ENCODE data around the gene MEA1.
A peak's percentile ranks its signal among the peaks of the same experiment; 100 is the strongest.

MEA1 gene

DNA sequence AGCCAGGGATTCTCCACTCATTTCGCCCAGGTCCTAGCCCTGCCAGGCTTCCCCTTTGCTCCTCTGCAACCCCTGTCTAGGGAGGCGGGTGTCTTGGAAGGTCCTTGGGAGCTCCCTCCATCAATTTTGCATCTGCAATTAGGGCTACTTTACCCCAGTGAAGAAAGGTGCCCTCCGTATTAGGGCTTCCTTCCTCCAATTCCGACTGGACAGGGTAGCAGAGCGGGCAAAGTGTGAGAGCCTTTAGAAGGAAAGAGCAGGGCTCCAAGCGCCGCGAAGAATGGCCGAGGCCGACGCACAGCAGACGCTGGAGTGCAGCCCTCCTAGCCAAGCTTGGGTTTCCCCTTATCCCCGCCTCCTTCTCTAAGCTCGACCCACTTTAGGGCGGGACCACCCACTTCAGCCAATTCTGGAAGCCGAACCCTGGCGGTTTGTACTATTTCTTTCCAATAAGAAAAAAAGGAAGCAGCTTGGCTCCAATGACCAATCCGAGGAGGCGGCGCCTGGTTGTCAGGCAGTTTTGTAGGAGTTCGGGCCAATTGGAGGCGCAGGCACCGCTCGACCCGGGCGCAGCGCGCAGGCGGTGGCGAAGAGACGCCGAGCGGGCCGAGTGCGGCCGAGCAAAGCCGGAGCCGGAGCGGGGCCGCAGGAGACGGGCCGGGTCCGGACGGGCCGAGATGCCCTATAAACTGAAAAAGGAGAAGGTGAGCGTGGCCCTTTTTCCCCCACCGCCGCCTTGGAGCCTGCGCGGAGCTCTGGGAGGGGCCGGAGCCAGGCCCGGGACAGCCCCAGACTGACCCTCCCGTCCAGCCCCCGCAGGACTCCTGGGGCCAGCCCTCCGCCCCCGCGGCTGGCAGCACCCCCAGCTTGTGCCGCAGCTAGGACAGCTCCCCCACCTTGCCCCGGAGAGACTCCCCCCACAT is 29.5 kb downstream of the MEA1 start, which contains the start of gene PPP2R5D:
Gene PPP2R5D (plus strand): TSS at position 570 of the 923 bp plus-strand sequence. CDS start 108 bp downstream, at position 678.
- H3K36me3 Mint-ChIP-seq = peaks cover 26% of the 10 kb centered on the region
- no peaks in the 10 kb centered on the region for H3K27me3 Mint-ChIP-seq
- peak; percentile 99 for DNase-seq

DNA sequence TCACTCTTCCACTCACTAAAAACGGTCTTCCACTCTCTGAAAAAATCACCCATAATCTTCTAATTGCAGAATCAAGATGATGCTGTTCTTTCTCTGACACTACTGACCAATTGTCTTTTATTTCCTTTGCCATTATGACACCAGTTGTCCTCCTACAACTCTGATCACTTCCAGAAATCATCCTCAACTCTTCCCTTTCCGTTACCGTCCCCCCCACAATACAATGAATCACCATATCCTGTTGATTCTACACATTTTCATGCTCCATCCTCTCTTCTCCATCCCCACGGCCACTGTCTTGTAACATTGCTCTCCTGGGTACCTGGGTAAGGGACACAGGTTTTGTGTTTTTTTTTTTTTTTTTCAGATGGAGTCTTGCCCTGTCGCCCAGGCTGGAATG is 31.9 kb downstream of the MEA1 start:
- CTCF ChIA-PET = no interaction called here
- H3K9me3 Mint-ChIP-seq = no peaks in the 10 kb centered on the region
- H3K4me3 Mint-ChIP-seq = no peak overlapping the region
- no peaks in the 10 kb centered on the region for H3K27me3 Mint-ChIP-seq
- H3K27ac Mint-ChIP-seq = peak overlapping the region; percentile 43
- H3K36me3 Mint-ChIP-seq = peaks cover 10% of the 10 kb centered on the region
- no peak for DNase-seq
- peaks cover 58% of the 10 kb centered on the region for H3K4me1 Mint-ChIP-seq

More for the DNA sequence above, 29.5 kb downstream of the MEA1 start, which contains the start of gene PPP2R5D:
- CTCF ChIA-PET = interaction anchor here (0.9 to 1.6 kb wide), 5 partner anchors 18 to 159 kb away, joined by 3 to 7 read pairs (median 4); no protein-coding TSS in a partner anchor
- peak within 1 kb of the TSS; percentile 88 for H3K4me3 Mint-ChIP-seq
- peaks cover 61% of the 10 kb centered on the region for H3K4me1 Mint-ChIP-seq
- peak within 1 kb of the TSS; percentile 85 for H3K27ac Mint-ChIP-seq
- H3K9me3 Mint-ChIP-seq = no peaks in the 10 kb centered on the region

DNA sequence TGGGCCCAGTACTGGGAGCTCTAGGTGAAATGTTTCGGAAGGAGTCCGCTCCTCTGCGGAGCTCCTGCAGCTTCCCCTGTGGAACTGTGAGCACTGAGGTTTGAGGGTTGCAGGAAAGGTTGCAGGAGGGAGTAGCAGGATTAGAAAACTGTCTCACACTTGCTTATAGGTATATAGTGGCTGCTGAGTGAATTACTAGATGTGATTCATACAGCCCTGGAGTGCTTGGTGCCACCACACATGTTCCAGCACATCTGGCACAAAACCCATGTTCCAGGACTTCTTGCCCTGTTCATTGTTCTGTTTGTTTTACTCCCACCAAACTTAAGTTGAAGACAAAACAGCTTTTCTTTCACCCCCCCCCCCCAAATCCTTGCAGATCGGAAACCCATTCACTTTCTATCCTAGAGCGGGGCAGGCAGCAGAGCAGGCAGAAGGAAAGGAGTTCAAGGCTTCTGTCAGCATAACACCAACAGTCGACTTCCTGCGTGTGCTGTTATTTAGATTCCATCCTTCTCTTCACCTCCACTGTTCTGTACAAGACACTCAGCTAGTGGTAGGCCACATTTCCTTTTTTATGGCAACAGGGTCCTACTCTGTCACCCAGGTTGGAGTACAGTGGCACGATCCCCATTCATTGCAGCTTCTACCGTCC is 34.1 kb downstream of the MEA1 start:
- peak overlapping the region; percentile 89 for H3K4me3 Mint-ChIP-seq
- peak overlapping the region; percentile 99 for H3K27ac Mint-ChIP-seq
- H3K4me1 Mint-ChIP-seq = peaks cover 53% of the 10 kb centered on the region
- CTCF ChIA-PET = interaction anchor here (0.9 to 1.1 kb wide), 6 partner anchors 22 to 79 kb away, joined by 3 to 4 read pairs (median 3); partner anchors contain the start of genes CNPY3, KLHDC3, MEA1 and PTCRA
- H3K27me3 Mint-ChIP-seq = no peaks in the 10 kb centered on the region
- DNase-seq = peak; percentile 31
- H3K9me3 Mint-ChIP-seq = no peaks in the 10 kb centered on the region
- H3K36me3 Mint-ChIP-seq = peaks cover 16% of the 10 kb centered on the region

DNA sequence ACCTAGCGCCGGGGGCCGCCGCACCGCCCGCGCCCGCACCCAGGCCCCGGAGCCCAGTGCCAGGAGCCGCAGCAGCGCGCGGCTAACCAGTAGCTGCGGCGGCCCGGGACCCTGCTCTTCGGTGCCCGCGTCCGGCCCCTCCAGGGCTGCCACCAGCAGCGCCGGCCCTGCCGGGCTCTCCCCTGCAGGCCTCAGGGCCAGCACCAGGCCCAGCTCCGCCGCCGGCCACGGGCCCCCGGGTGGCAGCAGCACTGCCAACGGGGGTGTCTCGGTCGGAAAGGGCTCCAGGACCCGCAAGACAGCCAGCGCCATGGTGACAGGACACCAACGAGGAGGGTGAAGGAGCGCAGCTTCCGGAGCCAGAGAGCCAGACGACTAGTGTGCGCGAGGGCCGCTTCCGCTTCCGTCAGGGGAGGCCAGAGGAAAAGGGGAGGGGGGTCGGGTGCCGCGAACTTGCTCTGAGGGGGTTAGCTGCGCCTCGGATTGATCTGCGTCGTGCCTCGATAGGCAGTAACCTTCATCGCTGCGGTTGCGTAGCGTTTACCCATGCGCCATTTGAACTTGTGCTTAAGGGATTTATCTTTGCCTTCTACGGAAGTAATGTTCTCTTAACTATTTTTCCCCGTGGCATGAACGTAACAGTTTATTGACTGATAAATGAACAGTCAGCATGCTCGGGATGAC is 34.8 kb downstream of the MEA1 start, which contains the start of gene PEX6:
Gene PEX6 (minus strand): TSS at position 343 of the 684 bp plus-strand sequence. CDS start 31 bp downstream, at position 312.
- H3K4me1 Mint-ChIP-seq = peaks cover 51% of the 10 kb centered on the region
- no peaks in the 10 kb centered on the region for H3K27me3 Mint-ChIP-seq
- peak within 1 kb of the TSS; percentile 90 for H3K4me3 Mint-ChIP-seq
- peaks cover 18% of the 10 kb centered on the region for H3K36me3 Mint-ChIP-seq
- peak within 1 kb of the TSS; percentile 99 for H3K27ac Mint-ChIP-seq
- CTCF ChIA-PET = interaction anchor here (0.9 to 1.1 kb wide), 5 partner anchors 23 to 78 kb away, joined by 3 to 4 read pairs (median 3); partner anchors contain the start of genes KLHDC3, MEA1 and PTCRA
- DNase-seq = peak; percentile 99
- H3K9me3 Mint-ChIP-seq = no peaks in the 10 kb centered on the region

DNA sequence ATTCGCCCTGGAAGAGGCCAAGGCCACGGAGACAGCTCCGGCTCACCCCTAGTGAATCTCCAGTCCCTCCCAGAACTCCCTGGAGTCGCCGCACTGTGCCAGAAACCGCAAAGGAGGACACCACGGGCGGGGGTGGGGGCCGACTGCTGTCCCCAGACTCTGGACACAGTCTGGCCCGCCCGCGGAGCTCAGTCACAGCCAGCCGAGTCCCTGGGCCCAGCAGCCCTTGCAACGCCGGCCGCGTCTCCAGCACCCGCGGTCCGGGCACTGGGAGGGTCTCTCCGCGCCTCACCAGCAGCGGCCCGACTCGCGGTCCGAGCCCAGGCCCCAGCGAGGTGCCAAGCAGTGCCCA is 35.3 kb downstream of the MEA1 start:
- Mint-ChIP-seq H3K9me3 (no peaks in the 10 kb centered on the region), H3K27ac (peak overlapping the region; percentile 86), H3K36me3 (peaks cover 23% of the 10 kb centered on the region), H3K4me1 (peaks cover 46% of the 10 kb centered on the region), H3K4me3 (peak overlapping the region; percentile 90), H3K27me3 (no peaks in the 10 kb centered on the region)
- CTCF ChIA-PET = interaction anchor here (0.9 to 1.1 kb wide), 2 partner anchors 32 to 63 kb away, joined by 3 to 4 read pairs; partner anchors contain the start of gene PTCRA
- no peak for DNase-seq

DNA sequence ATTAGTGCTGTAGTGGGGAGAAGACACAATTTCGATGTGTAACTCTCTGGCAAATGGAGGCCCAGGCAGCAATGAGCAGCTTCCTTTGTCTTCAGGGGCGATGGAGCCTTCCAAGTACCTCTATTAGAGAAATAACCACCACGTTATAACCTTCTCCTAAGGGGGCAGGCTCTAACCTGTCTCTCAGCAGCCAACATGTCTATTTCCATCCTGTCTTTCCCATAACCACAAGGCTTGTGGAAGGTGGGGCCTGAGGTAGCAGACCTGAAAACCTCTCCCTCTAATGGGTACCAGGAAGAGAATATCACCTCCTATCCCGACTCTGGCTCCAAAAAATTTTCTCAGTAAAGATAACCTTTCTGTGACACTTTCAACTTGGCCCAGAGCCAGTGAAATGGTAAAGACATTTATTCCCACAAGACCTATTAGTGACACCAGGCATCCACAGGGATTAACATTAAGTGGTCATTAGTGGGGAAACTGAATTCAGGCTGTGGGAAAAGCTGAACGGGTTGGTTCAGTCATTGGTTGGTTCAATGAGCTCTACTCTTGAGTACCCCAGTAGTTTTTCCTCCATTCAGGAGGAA is 38.7 kb downstream of the MEA1 start:
- Mint-ChIP-seq H3K4me1 (peaks cover 34% of the 10 kb centered on the region), H3K27me3 (no peaks in the 10 kb centered on the region), H3K4me3 (no peak overlapping the region), H3K27ac (no peak overlapping the region), H3K9me3 (no peaks in the 10 kb centered on the region), H3K36me3 (peaks cover 34% of the 10 kb centered on the region)
- CTCF ChIA-PET = interaction anchor here (0.8 to 1.5 kb wide), 2 partner anchors 10 kb away, joined by 3 read pairs; no protein-coding TSS in a partner anchor
- no peak for DNase-seq

DNA sequence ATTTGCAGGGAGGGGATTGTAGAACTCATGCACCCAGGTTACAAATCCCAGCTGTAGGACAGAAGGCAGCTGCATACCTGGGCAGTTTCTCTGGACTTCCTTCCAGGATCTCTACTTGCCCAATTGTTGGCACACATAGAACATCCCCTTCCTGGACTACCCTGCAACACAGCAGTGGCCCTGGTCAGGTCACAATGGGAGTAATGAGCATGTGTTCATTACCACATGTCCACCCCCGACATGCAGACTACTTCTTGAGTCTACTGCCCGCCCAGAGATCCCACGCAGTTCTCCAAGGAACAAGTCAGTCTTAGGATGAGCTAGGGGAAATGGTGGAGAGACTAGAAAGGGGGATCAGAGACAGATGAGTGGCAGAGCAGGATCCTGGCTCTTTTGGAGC is 39.8 kb downstream of the MEA1 start:
- CTCF ChIA-PET = interaction anchor here (0.8 kb wide), 1 partner anchor 9 kb away, joined by 3 read pairs; no protein-coding TSS in a partner anchor
- no peak for DNase-seq
- H3K27me3 Mint-ChIP-seq = no peaks in the 10 kb centered on the region

DNA sequence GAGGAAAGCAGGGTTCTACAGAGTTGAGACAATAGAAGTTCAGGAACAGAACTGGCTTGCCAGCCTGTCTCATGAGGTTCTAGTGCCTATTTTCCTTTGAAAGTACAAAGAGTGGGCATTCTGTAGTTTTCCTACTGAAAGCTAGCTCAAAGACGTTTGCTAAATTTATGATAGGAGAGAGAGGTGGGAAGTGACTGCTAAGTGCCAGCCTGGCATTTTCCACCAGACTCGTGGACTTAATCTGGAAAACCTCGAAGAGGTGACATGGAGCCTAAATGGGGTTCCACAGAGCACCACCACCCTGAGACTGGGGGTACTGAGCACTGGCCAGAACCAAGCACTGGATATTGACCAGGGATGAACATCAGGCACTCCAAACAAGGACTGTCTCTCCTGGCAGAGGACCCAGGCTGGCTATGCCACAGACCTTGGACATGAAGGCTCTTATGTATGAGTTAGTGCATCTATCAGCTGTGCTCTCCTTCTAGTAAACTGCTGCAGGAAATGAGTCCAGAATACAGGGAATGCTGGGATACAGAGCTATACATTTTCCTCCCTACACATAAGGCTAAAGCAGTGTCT is 41.9 kb downstream of the MEA1 start:
- H3K27me3 Mint-ChIP-seq = no peaks in the 10 kb centered on the region
- no peak overlapping the region for H3K4me3 Mint-ChIP-seq
- no peak overlapping the region for H3K27ac Mint-ChIP-seq
- DNase-seq = no peak
- no peaks in the 10 kb centered on the region for H3K9me3 Mint-ChIP-seq
- H3K36me3 Mint-ChIP-seq = peaks cover 38% of the 10 kb centered on the region
- CTCF ChIA-PET = interaction anchor here (0.8 kb wide), 1 partner anchor 172 kb away, joined by 3 read pairs; no protein-coding TSS in a partner anchor
- peaks cover 12% of the 10 kb centered on the region for H3K4me1 Mint-ChIP-seq

More for the DNA sequence above, 39.8 kb downstream of the MEA1 start:
- peaks cover 37% of the 10 kb centered on the region for H3K36me3 Mint-ChIP-seq
- H3K4me3 Mint-ChIP-seq = no peak overlapping the region
- H3K4me1 Mint-ChIP-seq = peaks cover 23% of the 10 kb centered on the region
- no peak overlapping the region for H3K27ac Mint-ChIP-seq
- no peaks in the 10 kb centered on the region for H3K9me3 Mint-ChIP-seq

DNA sequence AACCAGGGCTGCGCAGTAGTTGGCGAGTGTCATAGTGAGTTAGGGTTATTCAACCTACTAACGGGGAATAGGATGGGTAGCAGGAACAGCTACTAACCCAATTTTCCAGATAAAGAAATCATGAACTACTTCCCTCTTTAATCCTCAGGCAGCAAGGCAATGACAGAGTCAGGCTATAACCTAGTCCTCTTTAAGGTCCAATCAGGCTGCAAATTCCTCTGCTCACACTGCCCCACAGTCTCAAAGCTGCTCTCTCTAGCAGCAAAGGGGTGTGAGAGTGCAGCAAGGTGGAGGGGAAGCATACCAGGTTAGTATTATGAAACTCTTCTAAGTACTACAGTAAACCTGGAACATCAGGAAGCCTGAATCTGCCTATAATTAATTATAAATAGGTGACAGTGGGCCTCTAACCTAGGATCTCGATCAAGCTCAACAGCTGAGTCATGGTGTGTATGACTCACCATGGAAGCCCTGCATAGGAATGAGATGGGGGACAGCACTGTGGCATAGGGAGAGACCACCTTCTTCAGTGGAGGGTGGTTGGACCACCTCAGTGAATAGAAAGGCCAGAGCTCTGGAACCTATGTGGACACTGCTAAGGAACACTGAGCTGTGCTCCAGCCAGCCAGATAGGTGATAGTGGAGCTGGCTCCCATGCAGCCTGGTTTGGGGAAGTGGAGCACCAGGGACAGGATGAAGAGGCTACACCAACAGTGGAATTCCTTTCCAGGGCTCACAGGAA is 42.7 kb downstream of the MEA1 start:
- H3K4me3 Mint-ChIP-seq = no peak overlapping the region

DNA sequence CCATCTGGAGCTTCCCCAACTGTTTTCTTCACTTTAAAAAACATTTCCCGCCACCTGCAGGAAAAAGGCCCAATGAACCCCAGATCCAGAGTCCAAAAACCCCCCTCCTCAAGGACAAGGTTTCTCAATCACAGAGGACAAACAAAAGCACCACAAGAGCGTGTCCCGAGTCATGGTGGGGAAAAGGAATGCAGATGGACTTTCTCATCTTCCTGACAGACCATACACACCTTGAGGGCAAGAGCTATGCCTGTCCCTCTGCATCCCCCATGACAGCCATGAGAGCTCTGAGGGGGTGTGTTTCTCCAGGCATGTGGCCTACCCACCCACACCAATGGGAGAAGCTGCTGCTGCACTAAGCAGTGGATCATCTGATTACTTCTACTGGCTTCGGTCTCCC is 43.8 kb downstream of the MEA1 start:
- CTCF ChIA-PET = no interaction called here
- no peaks in the 10 kb centered on the region for H3K27me3 Mint-ChIP-seq
- no peaks in the 10 kb centered on the region for H3K9me3 Mint-ChIP-seq
- DNase-seq = no peak
- no peak overlapping the region for H3K27ac Mint-ChIP-seq
- H3K4me1 Mint-ChIP-seq = no peaks in the 10 kb centered on the region
- no peak overlapping the region for H3K4me3 Mint-ChIP-seq
- peaks cover 33% of the 10 kb centered on the region for H3K36me3 Mint-ChIP-seq

More for the DNA sequence above, 42.7 kb downstream of the MEA1 start:
- Mint-ChIP-seq H3K4me1 (peaks cover 5% of the 10 kb centered on the region), H3K9me3 (no peaks in the 10 kb centered on the region), H3K27ac (no peak overlapping the region), H3K36me3 (peaks cover 36% of the 10 kb centered on the region), H3K27me3 (no peaks in the 10 kb centered on the region)
- CTCF ChIA-PET = interaction anchor here (0.8 kb wide), 1 partner anchor 173 kb away, joined by 3 read pairs; no protein-coding TSS in a partner anchor
- DNase-seq = no peak

DNA sequence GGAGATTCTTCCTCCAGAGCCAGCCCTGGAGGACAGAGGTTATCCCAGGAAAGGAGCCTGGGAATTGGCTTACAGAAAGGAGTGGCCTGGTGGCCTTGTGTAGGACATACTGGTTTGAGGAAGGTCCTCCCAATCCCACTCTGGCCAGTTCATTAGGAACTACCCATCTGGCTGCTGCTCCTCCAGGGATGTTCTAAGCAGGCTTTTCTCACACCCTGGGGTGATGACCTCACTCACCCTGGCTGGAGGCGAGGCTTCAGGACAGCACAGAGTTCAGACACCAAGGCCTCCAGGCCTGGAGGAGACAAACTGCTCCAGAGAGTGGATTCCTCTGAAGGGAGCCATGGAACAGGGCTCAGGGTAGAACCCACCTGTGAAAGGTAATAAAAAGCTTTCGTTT is 44.3 kb downstream of the MEA1 start:
- Mint-ChIP-seq H3K36me3 (peaks cover 29% of the 10 kb centered on the region), H3K4me1 (no peaks in the 10 kb centered on the region)
- CTCF ChIA-PET = no interaction called here

DNA sequence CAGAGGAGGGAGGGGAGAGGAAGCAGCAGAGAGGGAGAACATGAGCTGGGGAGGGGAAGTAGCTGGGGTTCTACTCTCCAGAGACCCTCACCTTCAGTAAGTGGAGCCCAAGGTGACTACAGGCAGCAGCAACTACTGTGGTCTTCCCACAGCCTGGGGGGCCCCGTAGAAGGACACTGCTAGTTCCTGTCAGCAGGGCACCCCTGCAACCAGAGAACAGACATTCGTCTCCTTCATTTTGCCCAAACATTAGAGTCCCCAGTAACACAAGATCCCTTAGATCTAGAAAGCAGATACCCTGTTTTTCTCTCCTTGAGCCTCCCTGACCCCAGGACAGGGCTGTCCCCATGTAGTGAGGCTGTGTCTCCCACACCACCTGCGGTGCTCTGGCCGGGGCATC is 45.0 kb downstream of the MEA1 start:
- no peak for DNase-seq
- Mint-ChIP-seq H3K27me3 (no peaks in the 10 kb centered on the region), H3K4me1 (no peaks in the 10 kb centered on the region), H3K36me3 (peaks cover 26% of the 10 kb centered on the region), H3K9me3 (no peaks in the 10 kb centered on the region), H3K4me3 (no peak overlapping the region), H3K27ac (no peak overlapping the region)
- CTCF ChIA-PET = no interaction called here

More for the DNA sequence above, 44.3 kb downstream of the MEA1 start:
- H3K27me3 Mint-ChIP-seq = no peaks in the 10 kb centered on the region
- no peaks in the 10 kb centered on the region for H3K9me3 Mint-ChIP-seq
- H3K27ac Mint-ChIP-seq = no peak overlapping the region
- DNase-seq = no peak
- no peak overlapping the region for H3K4me3 Mint-ChIP-seq

Data from activated naive CD4-positive, alpha-beta T cell treated with anti-CD3 and anti-CD28 coated beads, Interleukin-2, amount 10 ng/mL, durations not matched to agents 7 days and 5 days (primary cell).